ENCODE measurements around the gene HASPIN. TPM values are rescaled to one million over a fixed set of nuclear protein-coding genes. Genes with fewer than 3 reads are reported as not detected.

The HASPIN gene
- total and polyA plus RNA-seq, 2 of the 8 experiments (the other 6 are each of a cell fraction or from before 2014, with no cell fraction given) = 7.8 to 29.5 TPM

DNA sequence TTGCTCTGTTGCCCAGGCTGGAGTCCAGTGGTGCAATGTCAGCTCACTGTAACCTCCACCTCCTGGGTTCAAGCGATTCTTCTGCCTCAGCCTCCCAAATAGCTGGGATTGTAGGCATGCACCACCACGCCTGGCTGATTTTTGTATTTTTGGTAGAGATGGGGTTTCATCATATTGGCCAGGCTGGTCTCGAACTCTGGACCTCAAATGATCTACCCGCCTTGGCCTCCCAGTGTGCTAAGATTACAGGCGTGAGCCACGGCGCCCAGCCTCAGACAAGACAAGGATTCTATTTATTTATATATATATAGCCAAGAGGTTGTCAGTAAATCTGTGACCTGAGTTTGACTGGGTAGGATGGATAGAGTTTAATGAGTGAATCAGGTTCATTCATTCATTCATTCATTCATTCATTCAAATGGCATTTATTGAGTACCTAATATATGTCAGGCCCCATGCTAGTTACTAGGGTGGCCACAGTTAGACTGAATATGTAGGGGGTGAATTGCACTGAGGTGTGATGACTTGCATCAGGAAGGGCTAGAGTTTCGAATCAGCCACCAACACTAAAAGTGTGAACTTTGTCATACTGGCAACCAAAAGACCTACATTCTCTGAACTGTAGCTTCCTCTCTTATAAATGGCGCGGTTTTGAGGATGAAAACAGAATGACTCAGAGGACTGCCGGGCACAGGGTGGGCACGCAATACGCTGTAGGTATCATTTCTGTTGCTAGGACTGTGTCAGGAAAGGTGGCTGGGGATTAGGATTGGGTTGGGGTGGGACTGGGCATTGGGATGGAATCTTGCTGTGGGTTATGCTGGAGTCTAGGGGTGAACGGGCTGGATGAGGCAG is 39.4 kb downstream of the HASPIN start (continued):
- no peak for TF ChIP-seq CHD2 (IDR thresholded peaks at IDR 0.05; ENCODE audit: low read length)
- no peak for TF ChIP-seq SRF (IDR thresholded peaks at IDR 0.05; ENCODE audit: low read depth, low read length)

Data from H1 (cell line).